Erythroblast (primary cell): Measurements from ENCODE around the gene ESPL1.

ENCODE experiments used
- GATA1 ChIP-seq: IDR thresholded peaks from 2 replicates; pipeline ENCODE4 v1.6.1; 2011; ENCODE audit warnings: low read depth, mild to moderate bottlenecking, control low read depth, low read length, moderate library complexity
- POLR2A ChIP-seq: IDR thresholded peaks from 2 replicates; pipeline ENCODE4 v1.6.1; 2011; ENCODE audit warnings: mild to moderate bottlenecking, low read length

DNA sequence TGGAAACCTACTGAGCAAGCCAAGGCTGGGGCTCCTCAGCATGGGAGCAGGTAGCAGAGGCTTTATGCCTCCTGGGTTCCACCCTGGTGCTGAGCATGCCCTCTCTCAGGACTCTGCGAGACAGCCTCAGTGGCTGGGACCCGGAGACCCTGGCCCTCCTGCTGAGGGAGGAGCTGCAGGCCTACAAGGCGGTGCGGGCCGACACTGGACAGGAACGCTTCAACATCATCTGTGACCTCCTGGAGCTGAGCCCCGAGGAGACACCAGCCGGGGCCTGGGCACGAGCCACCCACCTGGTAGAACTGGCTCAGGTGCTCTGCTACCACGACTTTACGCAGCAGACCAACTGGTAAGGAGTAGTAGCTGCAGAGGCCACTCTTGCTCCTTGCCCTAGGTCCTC, 8.4 kb downstream of the ESPL1 start:
- TF ChIP-seq POLR2A (no peak), GATA1 (no peak)
